Ishikawa (cell line): Measurements from ENCODE around the gene LRRC2.

ENCODE experiments used
- EGR1 ChIP-seq: IDR thresholded peaks from 2 replicates; pipeline ENCODE4 v1.6.1; 2012
- TF ChIP-seq, protein P1 (sequence below): IDR thresholded peaks from 2 replicates; pipeline ENCODE4 v1.6.1; 2012

DNA sequence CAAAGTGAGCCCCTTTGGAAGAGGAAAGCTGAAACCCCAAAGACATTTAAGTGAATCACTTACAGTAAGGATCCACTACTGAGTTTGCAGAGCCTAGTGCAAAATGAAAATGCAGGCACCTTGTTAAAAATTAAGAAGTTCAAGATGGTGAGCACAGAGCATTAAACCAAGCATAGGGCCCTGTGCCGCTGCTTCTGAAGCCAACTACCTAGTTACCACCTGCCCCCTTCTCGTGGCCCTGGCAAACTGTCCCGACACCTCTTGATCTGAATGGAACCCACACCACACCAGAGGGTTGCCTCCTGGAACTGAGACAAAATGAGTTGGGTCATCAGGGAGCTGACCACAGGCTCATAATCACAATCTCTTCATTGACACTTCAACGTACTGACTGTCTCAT lies 25.6 kb downstream of the LRRC2 start:
- no peak for TF ChIP-seq EGR1
- TF ChIP-seq, protein P1, sequence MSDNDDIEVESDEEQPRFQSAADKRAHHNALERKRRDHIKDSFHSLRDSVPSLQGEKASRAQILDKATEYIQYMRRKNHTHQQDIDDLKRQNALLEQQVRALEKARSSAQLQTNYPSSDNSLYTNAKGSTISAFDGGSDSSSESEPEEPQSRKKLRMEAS: no peak
